ENCODE data around the gene SLC2A6.

DNA sequence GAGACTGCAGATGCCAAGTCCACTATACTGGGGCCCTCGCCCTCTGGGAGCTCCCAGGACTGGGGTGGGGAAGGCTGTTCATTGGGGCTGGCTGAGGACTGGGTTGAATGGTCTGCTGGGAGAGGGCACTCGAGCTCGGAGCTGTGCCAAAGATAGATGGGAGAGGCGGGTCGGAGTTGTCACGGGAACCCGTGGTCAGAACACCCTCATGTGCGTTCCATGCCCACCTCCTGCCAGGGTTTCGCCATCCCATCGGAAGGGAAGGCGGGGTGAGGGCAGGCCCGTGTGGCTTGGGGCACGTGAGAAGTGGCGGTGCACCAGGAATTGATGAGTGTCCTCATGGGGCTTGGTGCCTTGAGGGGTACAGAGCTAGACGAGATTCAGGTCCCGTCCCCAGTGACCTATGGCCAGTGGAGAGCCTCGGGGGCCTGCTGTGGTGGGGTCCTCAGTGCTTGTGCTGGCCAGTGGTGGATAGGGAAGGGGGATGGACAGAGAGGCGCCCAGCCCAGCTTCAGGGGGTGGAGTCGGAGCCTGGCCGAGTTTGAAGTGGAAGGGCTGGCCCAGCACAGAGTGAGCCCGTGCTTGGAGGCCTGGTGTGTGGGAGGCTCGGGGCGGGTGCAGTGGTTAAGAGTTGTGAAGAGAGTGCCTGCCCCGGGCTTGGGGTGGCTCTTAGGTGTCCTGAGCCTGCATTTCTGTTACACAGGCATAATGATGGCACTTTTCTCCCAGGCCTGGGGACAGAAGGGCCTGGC is 14.9 kb downstream of the SLC2A6 start:
- TF ChIP-seq, protein P1, sequence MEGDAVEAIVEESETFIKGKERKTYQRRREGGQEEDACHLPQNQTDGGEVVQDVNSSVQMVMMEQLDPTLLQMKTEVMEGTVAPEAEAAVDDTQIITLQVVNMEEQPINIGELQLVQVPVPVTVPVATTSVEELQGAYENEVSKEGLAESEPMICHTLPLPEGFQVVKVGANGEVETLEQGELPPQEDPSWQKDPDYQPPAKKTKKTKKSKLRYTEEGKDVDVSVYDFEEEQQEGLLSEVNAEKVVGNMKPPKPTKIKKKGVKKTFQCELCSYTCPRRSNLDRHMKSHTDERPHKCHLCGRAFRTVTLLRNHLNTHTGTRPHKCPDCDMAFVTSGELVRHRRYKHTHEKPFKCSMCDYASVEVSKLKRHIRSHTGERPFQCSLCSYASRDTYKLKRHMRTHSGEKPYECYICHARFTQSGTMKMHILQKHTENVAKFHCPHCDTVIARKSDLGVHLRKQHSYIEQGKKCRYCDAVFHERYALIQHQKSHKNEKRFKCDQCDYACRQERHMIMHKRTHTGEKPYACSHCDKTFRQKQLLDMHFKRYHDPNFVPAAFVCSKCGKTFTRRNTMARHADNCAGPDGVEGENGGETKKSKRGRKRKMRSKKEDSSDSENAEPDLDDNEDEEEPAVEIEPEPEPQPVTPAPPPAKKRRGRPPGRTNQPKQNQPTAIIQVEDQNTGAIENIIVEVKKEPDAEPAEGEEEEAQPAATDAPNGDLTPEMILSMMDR (IDR thresholded peaks at IDR 0.05), result no peak
- TF ChIP-seq ZFX (IDR thresholded peaks at IDR 0.05; ENCODE audit: borderline replicate concordance), result no peak
